GM19025 (cell line): ENCODE results near the gene MRPL36.

Experiments
- ATAC-seq: cut with Tn5 transposase; IDR thresholded peaks from one replicate; pipeline ENCODE4 v1.9.1; 2021; ENCODE audit warnings: mild to moderate bottlenecking, low read depth, moderate library complexity; ENCODE audit not compliant: unreplicated experiment

The MRPL36 gene

DNA sequence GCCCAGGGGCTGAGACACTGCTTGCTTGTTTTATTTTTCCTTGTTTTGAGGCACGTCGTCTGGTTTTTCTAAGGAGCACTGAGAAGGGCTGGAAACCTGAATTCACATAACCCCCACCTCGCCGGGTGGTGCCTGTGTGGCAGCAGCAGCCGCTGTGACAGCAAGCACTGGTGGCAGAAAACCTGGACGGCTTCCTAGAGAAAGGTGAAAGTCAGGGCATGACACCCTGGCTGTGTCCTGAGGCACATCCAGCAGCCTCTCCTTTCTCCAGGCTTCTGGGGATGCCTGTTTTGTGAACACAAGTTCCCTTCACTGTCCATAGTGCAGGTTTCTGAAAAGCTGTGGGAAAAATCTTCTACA lies 29.2 kb downstream of the MRPL36 start:
- no peak for ATAC-seq

DNA sequence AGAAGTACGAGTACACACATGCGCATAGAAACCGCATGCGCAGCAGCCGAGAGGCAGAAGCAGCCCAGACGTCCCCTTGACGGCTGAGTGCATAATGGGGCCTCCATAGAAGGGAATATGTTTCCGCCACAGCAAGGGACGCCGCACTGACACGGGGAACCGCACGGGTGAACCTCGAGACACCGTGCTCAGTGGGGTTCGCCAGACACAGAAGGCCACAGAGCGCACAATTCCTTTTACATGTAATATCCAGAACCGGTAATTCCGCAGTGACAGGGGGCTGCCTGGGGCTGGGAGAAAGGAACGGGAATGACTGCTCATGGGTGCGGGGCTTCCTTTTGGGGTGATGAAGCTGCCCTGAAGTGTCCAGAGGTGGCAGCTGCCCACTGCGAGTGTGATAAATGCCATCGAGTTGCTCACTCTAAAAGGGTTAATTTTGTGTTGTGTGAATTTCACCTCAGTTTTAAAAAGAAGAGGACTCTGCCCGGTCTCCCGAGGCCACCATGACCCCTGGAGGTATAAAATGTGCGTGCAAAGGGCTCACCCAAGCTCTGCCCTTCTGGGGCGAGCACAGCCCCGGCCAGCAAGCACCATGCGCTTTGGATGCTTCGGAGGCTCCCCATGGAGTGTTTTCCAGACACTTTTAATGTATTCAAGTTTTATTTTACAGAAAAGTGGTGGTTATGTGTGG lies 29.7 kb downstream of the MRPL36 start:
- ATAC-seq: no peak

DNA sequence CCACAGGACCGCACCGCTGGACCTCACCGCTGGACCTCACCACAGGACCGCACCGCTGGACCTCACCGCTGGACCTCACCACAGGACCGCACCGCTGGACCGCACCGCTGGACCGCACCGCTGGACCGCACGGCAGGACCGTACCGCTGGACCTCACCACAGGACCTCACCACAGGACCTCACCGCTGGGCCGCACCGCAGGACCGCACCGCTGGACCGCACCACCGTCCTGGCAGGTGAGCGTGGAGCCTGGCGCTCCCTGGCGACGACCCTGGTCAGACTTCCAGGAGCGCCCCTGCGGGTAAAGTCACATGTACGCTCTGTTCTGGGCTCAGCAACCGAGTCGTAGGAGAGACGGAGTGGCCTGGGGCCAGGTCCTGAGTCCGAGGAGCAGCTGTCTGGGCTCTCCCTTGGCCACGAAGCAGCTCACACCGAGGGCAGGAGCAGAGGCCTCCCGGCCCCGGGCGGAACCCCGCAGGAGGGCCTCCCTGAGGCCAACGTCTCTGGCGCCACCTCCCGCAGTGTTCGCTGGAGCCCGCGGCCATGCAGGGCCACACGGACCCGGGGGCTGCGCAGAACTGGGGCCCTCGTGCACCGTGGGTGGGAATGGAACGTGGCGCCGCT lies 30.5 kb downstream of the MRPL36 start:
- no peak for ATAC-seq

DNA sequence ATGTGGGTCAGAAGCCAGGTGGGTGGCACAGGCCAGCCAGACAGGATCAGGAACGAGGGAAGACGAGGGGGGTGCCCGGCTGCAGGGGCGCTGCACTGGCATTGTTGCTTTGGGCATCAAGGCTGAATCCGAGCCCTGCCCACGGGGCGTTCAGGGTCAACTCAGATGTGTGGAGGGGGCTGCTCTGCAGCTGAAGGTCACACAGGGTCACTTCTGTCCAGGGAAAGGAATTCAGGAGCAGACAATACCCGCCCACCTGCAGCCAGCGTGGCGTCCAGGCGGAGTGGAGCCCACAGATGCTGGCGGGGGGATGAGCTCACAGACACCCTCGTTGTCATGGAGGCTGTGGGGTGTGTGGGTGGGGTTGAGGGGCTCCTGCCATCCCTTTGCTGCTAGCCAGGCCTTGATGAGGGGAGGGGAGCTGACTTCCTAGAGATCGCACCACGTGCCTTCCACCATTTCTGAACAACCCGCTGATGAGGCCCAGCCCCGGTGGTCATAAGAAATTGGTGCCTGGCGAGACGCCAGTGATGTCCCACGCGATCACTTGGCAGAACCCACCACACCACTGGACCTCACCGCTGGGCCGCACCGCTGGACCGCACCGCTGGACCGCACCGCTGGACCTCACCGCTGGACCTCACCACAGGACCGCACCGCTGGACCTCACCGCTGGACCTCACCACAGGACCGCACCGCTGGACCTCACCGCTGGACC lies 31.2 kb downstream of the MRPL36 start:
- ATAC-seq: no peak

DNA sequence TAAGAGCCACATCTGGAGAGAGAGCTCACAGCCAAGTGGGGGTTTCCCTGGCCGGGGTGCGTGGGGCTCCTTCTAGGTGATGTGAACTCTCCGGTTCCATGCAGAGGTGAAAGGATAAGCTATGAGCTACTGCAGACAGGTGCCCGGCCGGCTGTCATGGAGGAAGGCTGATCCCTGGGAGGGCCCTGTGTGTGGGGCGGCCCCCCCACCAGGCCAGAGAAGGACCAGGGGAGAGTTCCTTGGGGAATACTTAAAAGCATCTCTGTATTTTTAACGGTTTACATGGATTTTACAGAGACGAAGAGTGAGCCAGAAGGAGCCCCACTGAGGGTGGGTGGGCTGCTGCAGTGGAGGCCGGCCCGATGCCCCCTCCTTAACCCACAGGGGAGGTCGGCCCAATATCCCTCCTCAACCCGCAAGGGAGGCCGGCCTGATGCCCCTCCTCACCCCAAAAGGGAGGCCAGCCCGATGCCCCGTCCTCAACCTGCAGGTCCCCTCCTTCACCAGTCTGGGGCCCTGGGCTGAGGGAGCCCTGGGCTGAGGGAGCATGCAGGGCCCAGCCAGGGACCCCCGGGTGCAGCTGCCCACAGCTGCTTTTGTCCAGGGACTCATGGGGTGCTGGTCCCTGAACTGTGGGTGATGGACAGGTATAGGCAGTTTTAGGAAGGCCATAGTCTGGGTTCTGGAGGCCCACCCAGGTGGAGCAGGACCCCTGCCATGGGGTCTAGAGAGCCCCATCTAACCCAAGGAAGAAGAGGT lies 31.9 kb downstream of the MRPL36 start:
- ATAC-seq: no peak

GRCh38 chr5:1765880-1766235 lies 33.8 kb downstream of the MRPL36 start:
- ATAC-seq: no peak

GRCh38 chr5:1765141-1765879 lies 34.3 kb downstream of the MRPL36 start:
- peak; percentile 89 for ATAC-seq

DNA sequence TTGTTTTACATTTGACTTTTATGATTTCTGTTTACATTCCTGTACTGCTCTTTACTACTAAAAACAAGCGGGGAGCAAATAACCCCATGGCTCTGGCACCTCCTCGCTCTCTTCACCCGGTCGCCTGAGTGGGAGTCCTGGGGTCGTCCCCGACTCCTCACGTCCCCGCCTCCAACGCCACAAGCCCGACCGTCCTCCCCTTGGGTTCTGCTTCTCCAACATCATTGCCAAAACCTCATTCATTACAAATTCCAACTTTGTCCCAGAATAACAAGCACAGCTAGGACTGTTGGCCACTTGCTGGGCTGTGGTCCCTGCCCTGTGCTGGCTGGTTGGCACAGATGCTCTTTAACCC lies 35.1 kb downstream of the MRPL36 start:
- ATAC-seq: no peak

DNA sequence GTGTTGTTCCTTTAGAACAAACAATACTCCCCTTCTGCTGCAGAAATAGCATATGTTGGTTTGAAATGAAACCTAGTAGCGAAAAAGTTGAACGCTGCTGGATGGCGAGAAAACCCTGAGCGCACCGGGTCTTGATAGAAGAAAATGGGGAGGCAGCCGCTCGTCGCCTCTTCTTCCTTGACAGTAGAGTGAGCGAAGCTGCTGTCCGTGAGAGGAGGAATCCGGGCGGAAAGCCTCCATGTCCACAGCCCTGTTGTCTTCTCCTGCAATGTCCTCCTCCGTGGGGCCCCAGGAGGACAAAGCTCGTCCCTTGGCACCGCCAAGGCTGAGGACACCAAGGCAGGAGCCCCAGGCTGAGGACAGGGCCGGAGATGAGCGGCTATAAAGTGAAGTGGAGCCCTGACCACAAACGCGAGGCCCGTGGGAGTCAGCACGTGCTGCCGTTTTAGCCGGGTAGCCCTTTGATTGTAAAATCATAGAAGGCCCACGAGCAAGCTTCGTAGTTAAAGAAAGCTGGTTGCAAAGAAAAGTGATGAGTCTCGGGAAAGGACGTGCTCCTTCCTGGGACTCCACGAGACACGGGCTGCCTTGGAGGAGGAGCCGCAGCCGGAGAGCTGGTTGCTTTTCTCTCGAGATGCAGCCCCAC lies 35.6 kb downstream of the MRPL36 start:
- no peak for ATAC-seq

DNA sequence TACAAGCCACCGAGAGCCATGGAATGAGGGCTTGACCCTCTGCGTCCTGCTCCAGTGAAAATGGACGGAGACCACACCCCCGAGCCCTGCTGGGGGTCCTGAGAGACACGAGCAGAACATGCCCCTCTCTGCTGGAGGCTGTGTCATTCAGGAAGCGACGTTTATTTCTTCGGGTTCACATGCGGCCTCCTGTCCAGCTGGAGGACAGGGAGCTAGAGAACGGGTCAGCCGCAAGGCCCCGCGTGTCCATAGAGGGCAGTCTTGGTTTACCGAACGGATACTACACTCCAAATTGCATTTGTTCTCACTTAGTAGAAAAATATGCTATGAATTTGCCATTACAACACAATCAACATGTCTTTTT lies 36.1 kb downstream of the MRPL36 start:
- no peak for ATAC-seq

DNA sequence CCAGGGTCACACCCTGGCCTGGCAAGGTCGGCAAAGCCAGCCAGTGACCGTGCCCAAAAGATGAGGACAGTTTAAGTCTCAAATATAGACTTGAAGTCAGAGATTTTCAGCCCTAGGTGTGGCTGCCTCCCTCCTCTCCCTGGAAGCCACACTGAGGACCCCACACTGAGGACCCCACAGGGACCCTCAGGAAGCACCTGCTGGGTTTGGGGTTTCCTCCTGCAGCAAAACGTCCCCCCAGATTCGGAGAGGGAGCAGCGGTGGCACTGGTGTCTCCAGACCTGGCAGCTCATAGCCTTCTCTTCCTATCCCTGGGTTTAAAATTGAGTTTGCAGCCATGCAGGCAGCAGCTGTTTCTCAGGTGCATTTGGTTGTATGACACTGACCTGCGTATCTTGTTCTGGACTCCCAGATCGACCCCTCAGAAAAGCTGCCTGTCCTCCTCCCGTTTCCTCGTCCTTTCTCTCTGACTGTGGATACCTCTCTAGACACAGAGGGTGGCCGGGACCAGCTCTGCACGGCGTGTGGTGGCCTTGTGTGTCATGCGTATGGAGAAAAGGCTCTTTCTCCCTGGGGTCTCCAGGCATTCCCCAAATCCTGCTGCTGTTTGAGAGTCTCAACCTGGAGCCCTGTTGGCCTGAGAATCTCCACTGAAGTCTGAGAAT lies 36.6 kb downstream of the MRPL36 start:
- ATAC-seq: no peak

DNA sequence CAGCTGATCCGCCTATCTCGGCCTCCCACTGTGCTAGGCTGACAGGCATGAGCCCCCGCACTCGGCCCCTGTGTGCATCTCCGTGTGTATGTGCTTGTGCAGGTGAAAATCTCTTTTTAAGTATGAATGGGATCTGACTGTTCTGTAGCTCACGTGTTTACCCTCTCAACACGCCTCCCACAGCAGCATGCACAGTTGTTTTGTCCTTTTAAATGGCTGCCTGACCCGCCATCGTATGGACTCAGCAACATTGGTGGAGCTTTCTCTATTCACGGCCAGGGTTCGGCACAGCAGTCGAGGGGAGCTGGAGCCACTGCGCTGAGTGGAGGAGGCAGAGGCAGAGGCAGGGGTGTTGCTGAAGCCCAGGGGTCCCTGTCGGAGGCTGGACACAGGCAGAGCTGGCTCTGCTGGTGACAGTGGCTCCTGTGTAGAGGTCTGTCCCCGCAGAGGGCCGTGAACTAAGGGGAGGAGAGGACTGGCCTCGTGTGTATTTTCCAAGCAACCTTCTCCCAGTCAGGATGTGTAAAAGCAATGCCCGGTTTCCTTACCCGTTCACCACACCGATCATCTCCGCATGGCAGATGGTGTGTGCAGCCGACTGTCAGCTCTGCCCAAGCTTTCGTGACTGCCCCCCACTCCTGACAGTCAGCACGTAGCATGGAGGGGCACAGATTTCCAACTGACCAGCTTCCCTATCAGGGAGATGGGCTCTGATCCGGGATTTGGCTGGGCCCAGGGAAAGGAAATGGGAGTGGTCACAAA lies 37.3 kb downstream of the MRPL36 start:
- ATAC-seq: no peak

- no peak for ATAC-seq
Observed at GRCh38 chr5:1761453-1761755, 38.2 kb downstream of the MRPL36 start.

DNA sequence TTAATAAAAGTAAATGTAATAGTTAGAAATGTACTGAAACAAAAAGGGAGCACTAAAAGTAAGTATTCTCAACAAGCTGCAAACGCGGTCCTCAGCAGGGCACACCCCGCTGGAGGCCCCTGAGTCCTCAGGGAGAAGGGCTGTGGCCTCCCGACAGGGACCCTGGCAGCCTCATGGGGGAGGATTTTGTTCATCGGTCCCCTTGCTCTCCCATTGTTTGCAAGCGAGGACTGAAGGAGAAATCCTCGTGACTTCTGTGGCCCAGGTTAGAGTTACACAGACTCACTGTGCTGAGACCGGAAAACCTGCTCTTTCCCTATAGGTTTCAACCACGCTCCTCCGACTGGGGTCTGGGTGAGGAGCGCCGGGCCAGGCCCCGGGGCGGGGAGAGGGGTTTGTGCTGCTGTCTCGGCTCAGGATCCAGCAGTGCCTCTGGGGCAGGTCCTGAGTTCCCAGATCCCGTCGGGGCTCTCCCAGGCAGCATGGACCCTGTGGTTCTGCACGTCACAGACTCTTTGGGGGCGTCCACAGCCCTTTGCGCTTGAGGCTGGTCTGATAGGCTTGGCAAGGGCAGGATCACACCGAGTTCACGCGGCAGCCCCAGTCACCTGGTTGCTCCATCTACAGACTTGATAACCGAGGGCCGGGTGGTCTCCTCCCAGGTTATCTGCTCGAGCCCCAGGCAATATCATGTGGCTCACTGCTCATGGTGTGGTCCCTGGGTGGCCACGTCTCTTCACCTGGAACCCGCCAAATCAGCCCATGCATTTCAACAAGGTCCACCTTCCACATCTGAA lies 38.8 kb downstream of the MRPL36 start:
- ATAC-seq: no peak

- ATAC-seq: no peak
Observed at GRCh38 chr5:1760231-1760630, 39.4 kb downstream of the MRPL36 start.

- ATAC-seq: no peak
Observed at GRCh38 chr5:1759378-1759970, 40.2 kb downstream of the MRPL36 start.

DNA sequence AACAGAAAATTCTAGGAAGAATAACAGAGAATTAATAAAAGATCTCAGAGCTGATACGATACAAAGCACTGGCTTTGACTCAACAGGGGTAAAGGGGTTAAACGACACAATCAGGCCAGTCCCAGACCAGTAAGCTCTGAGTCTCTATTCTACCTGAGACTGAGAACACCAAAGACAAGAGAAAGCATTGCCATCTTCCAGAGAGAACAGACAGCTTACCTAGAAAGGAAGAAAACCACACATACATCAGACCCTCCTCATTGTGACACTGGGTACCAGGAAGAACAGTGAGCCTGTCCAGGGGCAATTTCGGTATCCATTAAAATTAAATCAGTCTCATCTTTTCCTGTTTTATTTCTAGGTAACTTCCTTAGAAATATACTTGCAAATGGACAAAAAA lies 41.1 kb downstream of the MRPL36 start:
- ATAC-seq: no peak

DNA sequence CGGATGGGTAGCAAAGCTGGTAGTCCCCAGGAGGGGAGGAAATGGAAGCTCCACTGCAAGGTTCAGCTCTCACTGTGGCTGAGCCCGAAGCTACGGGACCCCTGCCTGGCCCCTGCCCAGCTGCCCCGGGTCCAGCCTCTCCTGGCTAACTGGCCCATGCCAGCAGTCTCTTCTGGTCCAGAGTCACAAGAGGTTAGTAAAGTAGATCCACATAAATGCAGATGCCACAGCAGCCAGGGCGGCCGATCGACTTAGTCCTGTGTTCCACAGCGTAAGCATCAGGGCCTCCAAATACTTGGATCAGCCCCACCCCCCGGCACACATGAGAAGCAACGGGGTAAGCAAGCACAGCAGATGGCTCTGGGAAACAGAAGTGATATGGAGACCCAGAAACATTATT lies 42.1 kb downstream of the MRPL36 start:
- ATAC-seq: no peak
